AML-193 (cell line): Measurements from ENCODE around the gene PDXP.
"Not testable (repeated sequence)": the region's sequence is repeated elsewhere in the genome, so short reads cannot be mapped to it uniquely, and the experiment has no call there.

Experiments
- DNase-seq, 2 experiments: peaks; one replicate each; lab custom pipeline; 2025; lab: John Stamatoyannopoulos, UW

The PDXP gene, protein sequence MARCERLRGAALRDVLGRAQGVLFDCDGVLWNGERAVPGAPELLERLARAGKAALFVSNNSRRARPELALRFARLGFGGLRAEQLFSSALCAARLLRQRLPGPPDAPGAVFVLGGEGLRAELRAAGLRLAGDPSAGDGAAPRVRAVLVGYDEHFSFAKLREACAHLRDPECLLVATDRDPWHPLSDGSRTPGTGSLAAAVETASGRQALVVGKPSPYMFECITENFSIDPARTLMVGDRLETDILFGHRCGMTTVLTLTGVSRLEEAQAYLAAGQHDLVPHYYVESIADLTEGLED

DNA sequence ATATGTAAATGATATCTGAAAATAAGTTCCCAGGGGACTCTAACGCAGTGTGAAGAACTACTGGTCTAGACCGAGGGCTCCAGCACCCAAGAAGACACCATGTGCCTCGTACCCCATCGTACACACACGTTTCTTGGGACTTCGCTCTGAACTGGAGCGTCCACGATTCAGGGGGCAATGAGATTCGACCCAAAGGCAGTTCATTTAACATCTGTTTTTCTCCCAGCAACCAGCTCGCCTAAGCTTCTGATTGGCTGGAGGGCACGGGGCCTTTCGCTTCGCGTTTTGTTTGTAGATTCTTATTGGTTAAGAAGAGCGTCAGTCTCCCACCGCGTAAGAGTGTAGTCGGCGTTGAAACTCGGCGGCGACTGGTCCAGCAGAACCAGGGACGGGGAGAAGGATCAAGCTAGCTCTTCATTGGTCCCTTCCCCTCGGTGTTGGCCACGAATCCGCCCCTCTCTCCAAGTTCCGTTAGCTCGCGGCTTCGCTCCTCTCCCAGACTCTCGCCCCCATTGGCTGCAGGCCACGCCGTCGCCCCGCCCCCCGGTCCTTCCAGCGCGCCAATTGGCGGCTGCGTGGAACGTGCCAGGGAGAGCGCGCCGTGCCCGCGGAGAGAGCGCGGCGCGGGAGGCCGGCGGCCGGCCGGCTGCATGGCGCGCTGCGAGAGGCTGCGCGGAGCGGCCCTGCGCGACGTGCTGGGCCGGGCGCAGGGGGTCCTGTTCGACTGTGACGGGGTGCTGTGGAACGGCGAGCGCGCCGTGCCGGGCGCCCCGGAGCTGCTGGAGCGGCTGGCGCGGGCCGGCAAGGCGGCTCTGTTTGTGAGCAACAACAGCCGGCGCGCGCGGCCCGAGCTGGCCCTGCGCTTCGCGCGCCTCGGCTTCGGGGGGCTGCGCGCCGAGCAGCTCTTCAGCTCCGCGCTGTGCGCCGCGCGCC lies at the start of gene PDXP:
TSS of gene PDXP (plus strand) at position 591 of the 933 bp plus-strand sequence. CDS start at position 651, 60 bp downstream.
- DNase-seq, result peak; percentile 98 to 99

DNA sequence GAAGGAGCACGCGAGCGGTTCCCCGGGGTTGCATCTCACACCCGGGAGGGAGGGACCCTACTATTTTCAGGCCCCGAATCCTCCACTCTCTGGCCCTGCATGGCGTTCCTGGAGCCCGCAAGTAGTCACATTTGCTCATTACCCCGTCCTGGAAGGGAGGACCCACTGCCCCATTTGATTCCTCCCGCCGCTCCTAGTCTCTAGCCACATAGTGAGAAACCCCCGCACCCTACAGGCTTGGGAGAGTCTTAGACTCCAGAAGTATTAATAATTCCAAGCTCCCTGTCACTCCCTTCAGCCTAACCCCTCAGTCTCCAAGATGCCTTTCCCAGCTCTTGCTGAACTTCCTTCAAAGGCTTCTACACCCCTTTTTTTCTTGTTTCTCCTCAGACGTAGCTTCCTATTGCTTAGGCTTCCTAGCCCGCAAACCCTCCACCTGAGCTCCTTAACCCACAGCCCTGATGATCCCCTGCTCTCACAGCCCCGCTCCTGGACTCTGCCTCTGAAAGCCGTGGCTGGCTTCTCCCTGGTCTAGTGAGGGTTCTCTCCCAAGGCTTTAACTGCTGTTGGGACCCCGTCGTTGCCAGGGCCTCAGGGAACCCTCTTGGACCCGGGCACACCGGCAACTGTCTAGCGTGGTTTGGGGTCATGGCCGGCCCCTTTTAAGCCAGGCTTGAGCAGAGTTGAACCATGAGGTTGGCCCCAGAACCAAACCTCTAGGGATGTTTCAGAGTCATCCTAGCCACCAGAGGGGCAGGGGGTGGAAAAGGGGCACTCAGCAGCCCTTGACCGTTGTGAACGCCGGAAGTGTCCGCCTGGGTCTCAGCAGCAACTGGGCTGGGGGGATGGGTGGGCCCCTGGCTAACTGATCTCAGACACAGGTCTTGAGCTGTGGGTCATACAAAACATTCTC lies 49.0 kb upstream of the PDXP start:
- DNase-seq, result no peak

DNA sequence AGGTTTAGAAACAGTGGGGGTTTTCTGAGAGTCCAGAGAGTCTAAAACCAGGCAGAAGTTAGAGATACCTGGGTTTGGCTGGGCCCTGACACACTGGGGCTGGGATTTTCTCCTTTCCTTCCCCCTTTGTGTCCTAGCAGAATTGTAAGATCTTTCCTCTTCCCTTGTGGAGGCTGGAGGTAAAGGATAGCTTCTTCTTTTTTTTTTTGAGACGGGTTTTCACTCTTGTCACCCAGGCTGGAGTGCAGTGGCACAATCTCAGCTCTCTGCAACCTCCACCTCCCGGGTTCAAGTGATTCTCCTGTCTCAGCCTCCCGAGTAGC lies 48.4 kb upstream of the PDXP start:
- DNase-seq, result not testable (repeated sequence)

DNA sequence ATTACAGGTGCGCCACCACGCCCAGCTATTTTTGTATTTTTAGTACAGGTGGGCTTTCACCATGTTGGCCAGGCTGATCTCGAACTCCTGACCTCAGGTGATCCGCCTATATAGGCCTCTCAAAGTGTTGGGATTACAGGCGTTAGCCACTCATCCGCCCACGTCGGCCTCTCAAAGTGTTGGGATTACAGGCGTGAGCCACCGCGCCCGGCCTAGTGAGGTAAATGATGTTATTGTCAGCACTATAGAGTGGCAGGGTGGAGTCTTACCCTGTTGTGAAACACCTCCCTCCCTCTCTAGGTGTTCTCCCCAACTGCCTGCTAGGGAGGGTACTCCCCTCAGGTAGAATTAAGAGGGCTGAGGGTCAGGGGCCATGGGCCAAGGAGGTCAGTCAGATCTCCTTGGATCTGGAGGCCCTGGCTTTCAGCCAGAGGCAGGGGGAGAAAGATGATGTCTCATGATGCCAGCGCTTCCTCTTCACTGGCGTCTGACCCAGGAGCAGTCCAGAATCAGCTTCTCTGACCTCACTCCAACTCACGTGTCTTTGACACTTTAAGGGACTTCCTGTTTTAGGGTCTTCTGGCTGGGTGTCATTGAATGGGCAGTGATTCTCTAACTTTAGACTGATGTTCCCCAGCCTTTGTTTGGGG lies 47.9 kb upstream of the PDXP start:
- DNase-seq, result no peak

DNA sequence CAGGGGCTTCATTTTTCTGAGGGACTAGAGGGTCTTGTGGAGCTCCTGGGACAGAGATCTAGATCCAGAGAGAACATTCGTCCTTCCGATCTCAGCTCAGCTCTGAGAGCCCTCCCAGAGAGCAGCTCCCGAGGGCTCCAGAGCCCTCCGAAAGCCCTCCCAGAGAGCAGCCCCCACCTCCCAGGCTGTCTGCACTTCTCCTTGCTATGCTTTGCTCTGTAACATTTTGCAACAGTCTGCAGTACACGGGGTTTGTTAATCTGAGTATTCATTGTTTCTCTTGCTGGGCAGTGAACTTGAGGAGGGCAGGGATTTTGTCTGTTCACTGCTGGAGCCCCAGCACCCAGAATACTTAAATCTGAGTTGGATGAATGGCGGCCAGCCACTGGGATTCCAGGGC lies 47.3 kb upstream of the PDXP start:
- no peak for DNase-seq

DNA sequence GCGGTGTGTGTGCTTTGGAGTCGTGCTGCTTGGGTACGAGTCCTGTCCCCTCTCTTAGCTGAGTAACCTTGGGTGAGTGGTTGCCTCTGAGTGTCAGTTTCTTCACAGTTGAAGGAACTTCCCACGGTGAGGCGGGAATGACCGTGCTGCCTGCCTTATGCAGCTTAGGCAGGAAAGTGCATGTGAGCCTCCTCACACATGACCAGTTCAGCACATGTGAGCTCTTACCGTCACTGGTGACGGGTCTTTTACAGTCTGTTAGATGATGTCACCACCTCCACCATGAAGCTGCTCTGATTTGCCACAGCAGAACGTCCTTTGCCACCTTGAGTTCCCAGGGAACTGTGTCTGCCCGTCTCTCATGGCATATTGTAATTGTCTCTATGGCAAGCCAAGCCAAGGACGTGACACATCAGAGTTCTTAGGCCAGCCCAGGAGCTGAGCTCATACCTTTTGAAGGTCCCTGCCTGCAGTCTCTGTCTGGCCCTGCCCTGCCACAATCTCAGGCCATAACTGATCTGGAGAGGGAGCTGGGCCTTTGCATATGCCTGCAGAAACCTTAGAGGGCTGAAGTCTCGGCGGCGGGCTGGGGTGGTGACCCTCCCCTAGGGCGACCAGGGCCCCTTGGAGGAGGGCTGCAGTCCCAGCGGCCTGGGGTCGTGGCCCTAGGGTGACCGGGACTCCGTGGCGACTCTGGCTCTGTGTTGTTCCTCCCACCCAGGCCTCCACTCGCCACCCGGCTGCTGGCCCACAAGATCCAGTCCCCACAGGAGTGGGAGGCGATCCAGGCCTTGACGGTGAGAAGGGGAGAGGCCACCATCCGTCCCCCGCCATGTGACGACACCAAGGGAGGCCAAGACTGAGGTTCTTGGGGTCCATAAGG lies 42.1 kb upstream of the PDXP start:
- DNase-seq, result no peak

DNA sequence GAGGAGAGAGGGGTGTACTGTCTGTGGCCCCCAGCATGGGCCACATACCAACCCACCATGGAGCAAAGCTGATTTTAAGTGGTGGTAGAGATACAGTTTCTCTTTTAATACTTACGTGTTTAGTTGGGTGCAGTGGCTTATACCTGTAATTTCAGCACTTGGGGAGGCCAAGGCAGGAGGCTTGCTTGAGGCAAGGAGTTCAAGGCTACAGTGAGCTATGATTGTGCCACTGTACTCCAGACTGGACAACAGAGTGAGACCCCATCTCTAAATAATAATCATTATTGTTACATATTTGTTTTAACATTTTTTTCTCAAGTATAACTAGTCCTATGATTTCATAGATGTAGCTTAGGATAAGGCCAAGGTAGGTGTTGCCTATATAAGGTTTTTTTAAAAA lies 41.1 kb upstream of the PDXP start:
- DNase-seq, result no peak

DNA sequence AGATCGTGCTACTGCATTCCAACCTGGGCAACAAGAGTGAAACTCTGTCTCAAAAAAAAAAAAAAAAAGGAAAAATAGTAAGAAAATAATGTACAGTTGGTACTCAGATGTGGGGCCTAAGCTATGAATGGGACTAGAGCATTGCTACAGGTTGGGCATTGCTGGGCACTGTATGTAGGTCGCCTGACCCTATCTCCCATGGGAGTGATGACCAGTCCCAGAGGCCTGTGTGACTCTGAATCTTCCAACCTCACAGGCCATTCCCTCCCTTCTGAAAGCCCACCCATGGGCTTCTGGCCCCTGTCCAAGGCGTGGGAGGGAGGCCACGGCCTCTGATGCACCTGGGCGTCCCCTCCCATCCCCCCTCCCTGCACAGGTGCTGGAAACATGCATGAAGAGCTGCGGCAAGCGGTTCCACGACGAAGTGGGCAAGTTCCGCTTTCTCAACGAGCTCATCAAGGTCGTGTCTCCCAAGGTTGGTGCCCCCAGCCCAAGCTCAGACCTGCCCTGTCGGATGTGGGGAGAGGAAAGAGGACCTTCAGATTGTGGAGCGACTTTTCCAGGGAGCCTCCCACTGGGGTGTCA lies 40.4 kb upstream of the PDXP start:
- DNase-seq, result no peak

DNA sequence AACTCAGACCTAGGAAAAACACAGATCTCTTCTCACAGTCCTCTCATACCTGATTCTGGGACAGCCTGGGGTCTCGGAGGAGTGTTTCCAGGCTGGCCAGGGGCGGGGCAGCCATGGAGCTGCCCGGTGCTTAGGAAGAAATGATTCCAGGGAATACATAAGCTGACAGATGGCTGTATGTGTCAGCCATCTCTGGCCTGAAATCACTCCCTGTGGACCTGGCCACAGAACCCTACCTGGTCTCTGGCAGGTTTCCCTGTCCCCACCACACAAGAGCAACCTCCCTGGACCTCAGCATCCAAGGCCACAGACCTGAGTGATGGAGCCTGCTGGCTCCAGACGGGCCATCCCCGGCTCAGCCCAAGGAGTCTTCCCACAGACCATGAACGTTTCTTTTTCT lies 39.8 kb upstream of the PDXP start:
- DNase-seq, result no peak

DNA sequence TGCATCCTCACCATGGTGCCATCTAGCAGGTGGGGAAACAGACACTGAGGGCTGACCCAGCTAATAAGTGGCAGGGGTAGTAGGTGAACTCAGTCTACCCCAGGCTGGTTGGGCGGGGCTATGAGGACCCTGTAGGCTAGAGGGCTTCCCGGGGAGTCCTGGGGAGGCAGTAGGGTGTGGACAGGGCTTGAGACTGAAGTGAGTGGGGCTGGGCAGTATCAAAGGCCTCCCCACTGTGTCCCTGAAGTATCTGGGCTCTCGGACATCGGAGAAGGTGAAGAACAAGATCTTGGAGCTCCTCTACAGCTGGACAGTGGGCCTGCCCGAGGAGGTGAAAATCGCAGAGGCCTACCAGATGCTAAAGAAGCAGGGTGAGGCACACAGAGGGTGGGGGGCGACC lies 38.5 kb upstream of the PDXP start:
- no peak for DNase-seq

DNA sequence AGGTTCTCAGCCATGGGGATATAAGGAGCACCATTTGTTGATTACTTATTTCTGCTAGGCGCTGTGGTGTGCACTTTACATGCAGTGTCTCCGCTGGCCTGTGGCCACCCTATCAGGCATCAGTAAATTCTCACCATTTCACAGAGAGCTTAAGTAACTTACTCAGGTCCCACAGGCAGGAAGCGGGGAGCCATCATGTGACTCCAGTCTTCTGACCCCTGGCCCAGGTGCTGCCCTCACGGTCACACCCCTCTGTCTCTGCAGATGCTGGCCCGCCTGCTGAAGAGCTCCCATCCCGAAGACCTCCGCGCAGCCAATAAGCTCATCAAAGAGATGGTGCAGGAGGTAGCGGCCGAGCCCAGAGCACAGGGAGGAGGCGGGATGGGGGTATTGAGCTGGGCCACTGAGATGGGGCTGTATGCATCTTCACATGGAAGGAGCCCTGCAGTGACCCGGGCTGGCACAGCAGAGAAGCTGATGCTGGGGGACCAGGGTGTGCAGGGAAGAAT lies 37.1 kb upstream of the PDXP start:
- no peak for DNase-seq

DNA sequence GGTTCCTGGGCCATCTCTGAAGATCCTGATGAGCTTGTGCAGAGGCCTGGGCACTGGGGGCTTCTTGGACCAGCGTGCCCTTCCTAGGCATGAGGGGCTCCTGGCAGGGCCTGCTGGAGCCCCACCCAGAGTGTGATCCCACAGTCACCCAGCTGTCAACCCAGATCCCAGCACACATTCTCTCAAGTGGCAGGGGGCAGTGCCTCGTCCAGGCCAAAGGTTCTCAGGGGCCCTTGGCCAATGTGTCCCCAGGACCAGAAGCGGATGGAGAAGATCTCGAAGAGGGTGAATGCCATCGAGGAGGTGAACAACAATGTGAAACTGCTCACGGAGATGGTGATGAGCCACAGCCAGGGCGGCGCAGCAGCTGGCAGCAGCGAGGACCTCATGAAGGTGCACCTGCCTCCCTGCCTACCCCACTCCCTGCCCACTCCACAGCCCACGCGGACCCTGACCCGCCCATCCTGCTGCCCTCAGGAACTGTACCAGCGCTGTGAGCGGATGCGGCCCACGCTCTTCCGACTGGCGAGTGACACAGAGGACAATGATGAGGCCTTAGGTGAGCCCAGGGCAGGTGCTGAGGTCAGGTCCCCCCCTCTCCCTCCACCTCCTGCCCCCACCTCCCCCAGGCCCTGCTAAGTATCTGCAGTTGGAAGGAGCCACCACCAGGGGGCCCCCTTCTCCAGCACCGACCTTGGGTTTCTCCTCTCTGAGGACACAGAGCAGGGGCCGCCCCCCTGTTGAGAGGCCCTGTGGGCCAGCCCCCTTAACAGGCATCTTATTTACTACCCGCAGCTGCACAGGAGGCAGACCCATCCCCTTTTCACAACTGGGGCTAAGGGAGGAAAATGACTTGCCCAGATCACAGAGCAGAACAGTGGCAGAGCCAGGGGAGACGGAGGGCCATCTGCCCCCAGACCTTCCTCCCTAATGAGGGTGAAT lies 35.2 kb upstream of the PDXP start:
- peak; percentile 26 to 45 for DNase-seq

DNA sequence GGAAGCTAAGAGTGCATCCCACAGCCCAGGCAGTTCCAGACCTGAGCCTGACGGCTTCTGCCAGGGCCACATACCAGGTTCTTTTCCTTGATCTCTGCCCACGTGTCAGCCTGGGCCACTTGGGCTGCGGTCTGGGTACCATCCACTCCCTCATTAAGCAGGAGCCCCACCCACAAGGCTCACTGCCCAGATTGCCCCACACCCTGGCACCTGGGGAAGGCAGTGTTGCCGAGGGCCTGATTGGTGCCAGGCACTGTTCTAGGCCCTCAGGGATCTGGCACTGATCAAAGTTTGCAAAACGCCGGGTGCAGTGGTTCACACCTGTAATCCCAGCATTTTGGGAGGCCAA lies 34.5 kb upstream of the PDXP start:
- DNase-seq, result no peak

DNA sequence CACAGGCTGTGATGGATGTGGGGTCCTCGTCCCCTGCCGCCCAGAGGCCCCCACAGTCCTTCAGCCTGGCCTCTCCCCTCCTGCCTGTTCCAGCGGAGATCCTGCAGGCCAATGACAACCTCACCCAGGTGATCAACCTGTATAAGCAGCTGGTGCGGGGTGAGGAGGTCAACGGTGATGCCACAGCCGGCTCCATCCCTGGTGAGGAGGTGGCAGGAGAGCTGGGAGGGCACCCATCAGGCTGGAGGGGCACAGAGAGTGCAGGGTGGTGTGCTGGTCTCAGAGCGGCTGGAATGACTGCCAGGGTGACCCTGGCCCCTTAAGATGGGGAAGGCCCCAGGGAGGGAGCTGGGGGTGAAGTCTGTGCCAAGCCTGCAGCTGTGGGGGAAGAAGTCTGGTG lies 33.6 kb upstream of the PDXP start:
- no peak for DNase-seq

DNA sequence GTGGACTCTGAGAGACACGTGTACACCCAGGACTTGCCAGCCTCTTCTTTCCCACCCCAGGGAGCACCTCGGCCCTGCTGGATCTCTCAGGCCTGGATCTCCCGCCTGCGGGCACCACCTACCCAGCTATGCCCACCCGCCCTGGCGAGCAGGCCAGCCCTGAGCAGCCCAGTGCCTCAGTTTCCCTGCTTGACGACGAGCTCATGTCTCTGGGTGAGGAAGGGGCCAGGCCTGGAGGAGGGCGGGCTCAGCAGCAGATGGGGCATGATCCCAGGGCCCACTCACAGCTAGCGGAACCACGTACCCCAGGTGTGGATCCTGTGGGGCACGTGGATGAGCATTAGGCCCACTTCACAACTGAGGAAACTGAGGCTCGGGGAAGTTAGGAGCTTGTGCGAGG lies 32.8 kb upstream of the PDXP start:
- DNase-seq, result no peak

DNA sequence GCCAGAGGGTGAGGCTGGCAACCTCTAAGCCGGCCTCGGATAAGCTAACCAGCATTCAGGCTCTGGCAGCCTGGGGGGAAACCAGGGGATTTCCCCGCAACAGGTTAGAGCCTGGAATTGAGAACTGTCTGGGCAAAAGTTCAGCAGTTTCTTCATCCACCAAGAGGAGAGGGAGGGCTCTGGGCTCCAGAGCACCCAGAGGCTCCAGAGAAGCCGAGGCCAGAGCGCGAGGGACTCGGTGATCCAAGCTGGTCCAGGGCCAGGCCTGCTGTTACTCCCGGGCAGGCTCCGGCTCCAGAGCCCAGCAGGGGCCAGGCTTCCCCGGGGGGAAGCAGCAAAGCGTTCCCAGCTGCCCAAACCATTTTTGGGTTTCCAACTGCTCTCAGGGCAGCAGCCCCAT lies 32.4 kb upstream of the PDXP start:
- DNase-seq, result no peak

DNA sequence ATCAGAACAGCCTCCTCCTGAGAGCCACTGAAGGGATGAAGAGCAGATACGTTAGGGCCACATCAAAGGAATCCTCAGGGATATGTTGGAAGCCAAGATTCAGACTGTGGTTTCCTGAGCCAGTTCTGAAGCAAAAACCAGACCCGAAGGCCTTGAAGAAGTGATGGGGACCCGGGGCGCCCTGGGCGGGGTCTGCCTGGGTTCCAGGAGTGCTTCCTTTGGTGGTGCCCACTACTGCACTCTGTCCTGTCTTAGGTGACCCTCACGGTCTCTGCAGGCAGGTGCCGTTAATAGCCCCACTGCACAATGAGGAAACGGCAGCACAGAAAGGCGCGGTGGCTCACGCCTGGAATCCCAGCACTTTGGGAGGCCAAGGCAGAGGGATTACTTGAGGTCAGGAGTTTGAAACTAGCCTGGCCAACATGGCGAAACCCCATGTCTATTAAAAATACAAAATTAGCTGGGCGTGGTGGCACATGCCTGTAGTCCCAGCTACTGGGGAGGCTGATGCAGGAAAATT lies 31.9 kb upstream of the PDXP start:
- DNase-seq, result no peak

DNA sequence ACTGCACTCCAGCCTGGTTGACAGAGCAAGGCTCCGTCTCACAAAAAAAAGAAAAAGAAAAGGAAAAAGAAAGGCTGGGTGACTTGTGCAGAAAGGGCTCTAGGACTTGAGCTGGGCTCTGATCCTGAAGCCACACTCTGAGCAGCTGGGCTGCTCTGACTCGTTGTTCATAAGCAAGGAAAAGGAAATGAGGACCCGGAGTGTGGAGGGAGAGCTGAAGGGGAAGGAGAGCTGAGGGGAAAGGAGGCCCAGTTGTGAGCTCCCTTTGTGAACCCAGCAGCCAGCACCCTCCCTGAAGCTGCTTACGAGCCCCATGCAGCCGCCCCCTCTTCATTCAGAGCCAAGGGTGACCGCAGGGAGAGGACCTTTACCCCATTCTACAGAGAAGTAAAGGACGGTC lies 31.4 kb upstream of the PDXP start:
- DNase-seq, result no peak

DNA sequence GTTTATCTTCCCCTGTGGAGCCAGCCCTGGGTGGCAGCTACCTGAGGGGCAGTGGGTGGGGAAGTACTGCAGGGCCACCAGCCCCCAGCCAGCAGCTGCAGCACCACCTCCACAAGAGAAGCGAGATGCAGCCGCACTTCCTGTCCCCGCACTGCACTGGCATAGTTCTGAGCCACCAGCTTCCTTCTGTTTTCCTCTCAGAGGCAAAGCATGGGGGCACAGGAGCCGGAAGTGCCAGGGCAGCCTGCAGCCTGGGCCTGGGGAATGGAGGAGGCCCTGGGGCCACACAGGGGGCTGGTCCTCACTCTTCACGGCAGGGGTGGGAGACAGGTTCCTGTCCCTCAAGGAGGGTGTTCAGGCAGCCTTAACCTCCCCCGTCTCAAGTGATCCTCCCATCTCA lies 31.0 kb upstream of the PDXP start:
- DNase-seq, result peak; percentile 17 to 24
